Measurements from ENCODE around the gene MIPEP.

- TF ChIP-seq CTCF (IDR thresholded peaks at IDR 0.05; ENCODE audit: low read length) (no peak), EZH2 (IDR thresholded peaks at IDR 0.05; ENCODE audit: borderline replicate concordance, low read length) (no peak)
Observed at GRCh38 chr13:23912469-23912868, 23.3 kb upstream of the MIPEP start.

All from OCI-LY1 (cell line).